ENCODE data around the gene CNPY2.

- no peak for TF ChIP-seq POLR2A (IDR thresholded peaks at IDR 0.05)
- no peak for TF ChIP-seq POLR2AphosphoS5 (IDR thresholded peaks at IDR 0.05)
- no peak for TF ChIP-seq CTCF (IDR thresholded peaks at IDR 0.05)
- no peak for TF ChIP-seq EP300 (IDR thresholded peaks at IDR 0.05)
Observed at GRCh38 chr12:56361487-56362129, 45.8 kb upstream of the CNPY2 start.

All from stomach (tissue), 4 donors.